GM12878 (cell line): Measurements from ENCODE around the gene ZNF763. TPM values are rescaled to one million over a fixed set of nuclear protein-coding genes. Genes with fewer than 3 reads are reported as not detected.
A peak's percentile ranks its signal among the peaks of the same experiment; 100 is the strongest.

Source experiments
- ATF7 ChIP-seq: fragments of 450-650 bp; IDR thresholded peaks from 2 replicates; pipeline ENCODE4 v1.6.1; 2016; ENCODE audit warnings: low read depth, mild to moderate bottlenecking
- MTA2 ChIP-seq: fragments of 450-650 bp; IDR thresholded peaks from 2 replicates; pipeline ENCODE4 v1.6.1; 2016; ENCODE audit warnings: low read depth, mild to moderate bottlenecking, moderate library complexity
- NFYB ChIP-seq: IDR thresholded peaks from 2 replicates; pipeline ENCODE4 v1.6.1; 2011; ENCODE audit warnings: low read depth, mild to moderate bottlenecking, low read length, improper control_type of control experiment, moderate library complexity; ENCODE audit not compliant: insufficient read depth
- PML ChIP-seq: IDR thresholded peaks from 2 replicates; pipeline ENCODE4 v1.6.1; 2012; ENCODE audit warnings: low read length, inconsistent platforms
- POLR2A ChIP-seq: IDR thresholded peaks from 2 replicates; pipeline ENCODE4 v1.6.1; 2011; ENCODE audit warnings: low read depth, mild to moderate bottlenecking, low read length
- RCOR1 ChIP-seq: conservative IDR thresholded peaks from 2 replicates; pipeline ENCODE4 v1.6.1; 2012; ENCODE audit warnings: low read depth, low read length, improper control_type of control experiment
- RELA ChIP-seq: fragments of 450-650 bp; IDR thresholded peaks from 2 replicates; pipeline ENCODE4 v1.8.0; 2014; ENCODE audit warnings: borderline replicate concordance; ENCODE audit not compliant: partially characterized antibody
- RUNX3 ChIP-seq: IDR thresholded peaks from 2 replicates; pipeline ENCODE4 v1.6.1; 2012; ENCODE audit warnings: low read length, inconsistent platforms
- SP1 ChIP-seq: IDR thresholded peaks from one replicate; pipeline ENCODE4 v1.6.1; 2011; ENCODE audit warnings: low read depth, low read length
- polyA plus RNA-seq, 11 experiments: library from polyadenylated mRNA; depleted of rRNA in 4 of 11; unstranded in 6 of 11; stranded (reverse) in 5 of 11; fragments of >200 nt; fragmentation: Nextera tagmentation in 4 of 11; fragmentation: Illumina TruSeq in 1 of 11; extraction: Ambion mirVana in 4 of 11; extraction: Trizol in 1 of 11; gene quantifications; 1 replicate in 1 of 11; 2 replicates in 10 of 11; pipeline versions ENCODE4 v1.2.1 to v1.2.3, GENCODE V29; 2011 to 2016; ENCODE audit warnings: inconsistent platforms in 2 of 11, missing spikeins in 2 of 11, low read depth in 1 of 11
- total RNA-seq, 4 experiments: library from RNA; depleted of rRNA in 3 of 4; stranded (reverse); fragments of >200 nt in 3 of 4; fragmentation: Illumina TruSeq in 1 of 4; extraction: Trizol in 1 of 4; gene quantifications; 2 replicates each; pipeline versions ENCODE4 v1.2.1 to v1.2.3, GENCODE V29; 2013 to 2021
- TF ChIP-seq, protein P1 (sequence below): fragments of 450-650 bp; conservative IDR thresholded peaks from 2 replicates; pipeline ENCODE4 v1.6.1; 2017; ENCODE audit warnings: mild to moderate bottlenecking, moderate library complexity
- TF ChIP-seq, protein P2 (sequence below): IDR thresholded peaks from 2 replicates; pipeline ENCODE4 v1.6.1; 2011; ENCODE audit warnings: mild to moderate bottlenecking, low read depth, low read length, moderate library complexity; ENCODE audit not compliant: insufficient replicate concordance
- TF ChIP-seq, protein P3 (sequence below): fragments of 450-650 bp; IDR thresholded peaks from 2 replicates; pipeline ENCODE4 v1.6.1; 2017; ENCODE audit warnings: mild to moderate bottlenecking, moderate library complexity
- TF ChIP-seq, protein P4 (sequence below): fragments of 150-350 bp; IDR thresholded peaks from 2 replicates; pipeline ENCODE4 v1.6.1; 2014; ENCODE audit warnings: mild to moderate bottlenecking, low read depth, low read length
- TF ChIP-seq, protein P5 (sequence below): fragments of 450-650 bp; formaldehyde crosslinking; IDR thresholded peaks from 2 replicates; pipeline ENCODE4 v1.5.0; 2022; ENCODE audit warnings: mild to moderate bottlenecking, missing genetic modification characterization

ZNF763 gene
- total and polyA plus RNA-seq, 10 of the 15 experiments (the other 5 are each of a cell fraction or from before 2014, with no cell fraction given), result 0.62 to 1.8 (median 1.1) TPM

DNA sequence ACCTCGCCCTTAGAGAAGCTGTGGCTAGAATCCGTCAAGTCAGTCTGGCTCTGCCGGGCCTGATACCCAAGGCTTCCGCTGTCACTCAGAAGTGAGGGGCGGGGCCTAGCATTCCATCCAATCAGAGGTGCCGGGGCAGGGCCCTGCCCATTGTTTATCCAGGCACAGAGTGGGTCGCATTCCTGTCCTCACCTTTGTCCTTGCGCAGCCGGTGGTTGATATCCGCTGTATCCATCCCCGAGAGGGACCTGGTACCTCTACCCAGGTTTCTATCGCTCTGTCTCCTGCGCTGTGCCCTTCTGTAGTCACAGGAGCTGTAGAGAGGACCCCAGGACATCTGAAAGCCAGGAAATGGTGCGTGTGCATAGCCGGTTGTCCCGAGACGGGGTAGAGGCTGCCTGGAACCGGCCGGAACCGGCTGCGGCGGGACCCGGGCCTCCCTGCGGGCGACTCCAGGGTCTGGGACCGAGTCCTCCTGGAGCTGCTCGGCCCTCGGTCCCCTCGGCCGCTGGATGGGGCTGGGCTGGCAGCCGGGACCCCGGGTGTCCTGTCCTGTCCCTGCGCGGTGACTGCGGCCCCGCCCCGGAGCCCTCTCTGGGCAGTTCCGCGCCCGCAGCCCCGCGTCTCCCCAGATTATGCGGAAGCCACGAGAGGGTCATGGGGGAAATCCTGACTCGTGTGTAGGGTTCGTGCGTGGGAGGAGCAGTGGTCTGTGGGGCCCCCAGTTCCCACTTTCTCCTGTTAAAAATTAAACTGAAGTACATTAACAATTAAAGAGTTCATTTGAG is at the start of gene ZNF763 (continued):
- TF ChIP-seq, protein P1, sequence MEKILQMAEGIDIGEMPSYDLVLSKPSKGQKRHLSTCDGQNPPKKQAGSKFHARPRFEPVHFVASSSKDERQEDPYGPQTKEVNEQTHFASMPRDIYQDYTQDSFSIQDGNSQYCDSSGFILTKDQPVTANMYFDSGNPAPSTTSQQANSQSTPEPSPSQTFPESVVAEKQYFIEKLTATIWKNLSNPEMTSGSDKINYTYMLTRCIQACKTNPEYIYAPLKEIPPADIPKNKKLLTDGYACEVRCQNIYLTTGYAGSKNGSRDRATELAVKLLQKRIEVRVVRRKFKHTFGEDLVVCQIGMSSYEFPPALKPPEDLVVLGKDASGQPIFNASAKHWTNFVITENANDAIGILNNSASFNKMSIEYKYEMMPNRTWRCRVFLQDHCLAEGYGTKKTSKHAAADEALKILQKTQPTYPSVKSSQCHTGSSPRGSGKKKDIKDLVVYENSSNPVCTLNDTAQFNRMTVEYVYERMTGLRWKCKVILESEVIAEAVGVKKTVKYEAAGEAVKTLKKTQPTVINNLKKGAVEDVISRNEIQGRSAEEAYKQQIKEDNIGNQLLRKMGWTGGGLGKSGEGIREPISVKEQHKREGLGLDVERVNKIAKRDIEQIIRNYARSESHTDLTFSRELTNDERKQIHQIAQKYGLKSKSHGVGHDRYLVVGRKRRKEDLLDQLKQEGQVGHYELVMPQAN, result peak; percentile 67; the same call in 1 of the 2 replicates
- TF ChIP-seq RELA (peak; percentile 34), PML (0 out of 2 replicates have a peak, but pooled peaks have one; percentile 18), POLR2A (peak; percentile 82), SP1 (peak; percentile 59), RUNX3 (peak; percentile 64), RCOR1 (0 out of 2 replicates have a peak, but pooled peaks have one; percentile 13), ATF7 (0 out of 2 replicates have a peak, but pooled peaks have one; percentile 36), MTA2 (peak; percentile 88), NFYB (peak; percentile 95)
- TF ChIP-seq, protein P2, sequence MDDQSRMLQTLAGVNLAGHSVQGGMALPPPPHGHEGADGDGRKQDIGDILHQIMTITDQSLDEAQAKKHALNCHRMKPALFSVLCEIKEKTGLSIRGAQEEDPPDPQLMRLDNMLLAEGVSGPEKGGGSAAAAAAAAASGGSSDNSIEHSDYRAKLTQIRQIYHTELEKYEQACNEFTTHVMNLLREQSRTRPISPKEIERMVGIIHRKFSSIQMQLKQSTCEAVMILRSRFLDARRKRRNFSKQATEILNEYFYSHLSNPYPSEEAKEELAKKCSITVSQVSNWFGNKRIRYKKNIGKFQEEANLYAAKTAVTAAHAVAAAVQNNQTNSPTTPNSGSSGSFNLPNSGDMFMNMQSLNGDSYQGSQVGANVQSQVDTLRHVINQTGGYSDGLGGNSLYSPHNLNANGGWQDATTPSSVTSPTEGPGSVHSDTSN, result peak; percentile 96
- TF ChIP-seq, protein P3, sequence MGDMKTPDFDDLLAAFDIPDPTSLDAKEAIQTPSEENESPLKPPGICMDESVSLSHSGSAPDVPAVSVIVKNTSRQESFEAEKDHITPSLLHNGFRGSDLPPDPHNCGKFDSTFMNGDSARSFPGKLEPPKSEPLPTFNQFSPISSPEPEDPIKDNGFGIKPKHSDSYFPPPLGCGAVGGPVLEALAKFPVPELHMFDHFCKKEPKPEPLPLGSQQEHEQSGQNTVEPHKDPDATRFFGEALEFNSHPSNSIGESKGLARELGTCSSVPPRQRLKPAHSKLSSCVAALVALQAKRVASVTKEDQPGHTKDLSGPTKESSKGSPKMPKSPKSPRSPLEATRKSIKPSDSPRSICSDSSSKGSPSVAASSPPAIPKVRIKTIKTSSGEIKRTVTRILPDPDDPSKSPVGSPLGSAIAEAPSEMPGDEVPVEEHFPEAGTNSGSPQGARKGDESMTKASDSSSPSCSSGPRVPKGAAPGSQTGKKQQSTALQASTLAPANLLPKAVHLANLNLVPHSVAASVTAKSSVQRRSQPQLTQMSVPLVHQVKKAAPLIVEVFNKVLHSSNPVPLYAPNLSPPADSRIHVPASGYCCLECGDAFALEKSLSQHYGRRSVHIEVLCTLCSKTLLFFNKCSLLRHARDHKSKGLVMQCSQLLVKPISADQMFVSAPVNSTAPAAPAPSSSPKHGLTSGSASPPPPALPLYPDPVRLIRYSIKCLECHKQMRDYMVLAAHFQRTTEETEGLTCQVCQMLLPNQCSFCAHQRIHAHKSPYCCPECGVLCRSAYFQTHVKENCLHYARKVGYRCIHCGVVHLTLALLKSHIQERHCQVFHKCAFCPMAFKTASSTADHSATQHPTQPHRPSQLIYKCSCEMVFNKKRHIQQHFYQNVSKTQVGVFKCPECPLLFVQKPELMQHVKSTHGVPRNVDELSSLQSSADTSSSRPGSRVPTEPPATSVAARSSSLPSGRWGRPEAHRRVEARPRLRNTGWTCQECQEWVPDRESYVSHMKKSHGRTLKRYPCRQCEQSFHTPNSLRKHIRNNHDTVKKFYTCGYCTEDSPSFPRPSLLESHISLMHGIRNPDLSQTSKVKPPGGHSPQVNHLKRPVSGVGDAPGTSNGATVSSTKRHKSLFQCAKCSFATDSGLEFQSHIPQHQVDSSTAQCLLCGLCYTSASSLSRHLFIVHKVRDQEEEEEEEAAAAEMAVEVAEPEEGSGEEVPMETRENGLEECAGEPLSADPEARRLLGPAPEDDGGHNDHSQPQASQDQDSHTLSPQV, result no peak
- TF ChIP-seq, protein P4, sequence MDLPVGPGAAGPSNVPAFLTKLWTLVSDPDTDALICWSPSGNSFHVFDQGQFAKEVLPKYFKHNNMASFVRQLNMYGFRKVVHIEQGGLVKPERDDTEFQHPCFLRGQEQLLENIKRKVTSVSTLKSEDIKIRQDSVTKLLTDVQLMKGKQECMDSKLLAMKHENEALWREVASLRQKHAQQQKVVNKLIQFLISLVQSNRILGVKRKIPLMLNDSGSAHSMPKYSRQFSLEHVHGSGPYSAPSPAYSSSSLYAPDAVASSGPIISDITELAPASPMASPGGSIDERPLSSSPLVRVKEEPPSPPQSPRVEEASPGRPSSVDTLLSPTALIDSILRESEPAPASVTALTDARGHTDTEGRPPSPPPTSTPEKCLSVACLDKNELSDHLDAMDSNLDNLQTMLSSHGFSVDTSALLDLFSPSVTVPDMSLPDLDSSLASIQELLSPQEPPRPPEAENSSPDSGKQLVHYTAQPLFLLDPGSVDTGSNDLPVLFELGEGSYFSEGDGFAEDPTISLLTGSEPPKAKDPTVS, result no peak
- TF ChIP-seq, protein P5, sequence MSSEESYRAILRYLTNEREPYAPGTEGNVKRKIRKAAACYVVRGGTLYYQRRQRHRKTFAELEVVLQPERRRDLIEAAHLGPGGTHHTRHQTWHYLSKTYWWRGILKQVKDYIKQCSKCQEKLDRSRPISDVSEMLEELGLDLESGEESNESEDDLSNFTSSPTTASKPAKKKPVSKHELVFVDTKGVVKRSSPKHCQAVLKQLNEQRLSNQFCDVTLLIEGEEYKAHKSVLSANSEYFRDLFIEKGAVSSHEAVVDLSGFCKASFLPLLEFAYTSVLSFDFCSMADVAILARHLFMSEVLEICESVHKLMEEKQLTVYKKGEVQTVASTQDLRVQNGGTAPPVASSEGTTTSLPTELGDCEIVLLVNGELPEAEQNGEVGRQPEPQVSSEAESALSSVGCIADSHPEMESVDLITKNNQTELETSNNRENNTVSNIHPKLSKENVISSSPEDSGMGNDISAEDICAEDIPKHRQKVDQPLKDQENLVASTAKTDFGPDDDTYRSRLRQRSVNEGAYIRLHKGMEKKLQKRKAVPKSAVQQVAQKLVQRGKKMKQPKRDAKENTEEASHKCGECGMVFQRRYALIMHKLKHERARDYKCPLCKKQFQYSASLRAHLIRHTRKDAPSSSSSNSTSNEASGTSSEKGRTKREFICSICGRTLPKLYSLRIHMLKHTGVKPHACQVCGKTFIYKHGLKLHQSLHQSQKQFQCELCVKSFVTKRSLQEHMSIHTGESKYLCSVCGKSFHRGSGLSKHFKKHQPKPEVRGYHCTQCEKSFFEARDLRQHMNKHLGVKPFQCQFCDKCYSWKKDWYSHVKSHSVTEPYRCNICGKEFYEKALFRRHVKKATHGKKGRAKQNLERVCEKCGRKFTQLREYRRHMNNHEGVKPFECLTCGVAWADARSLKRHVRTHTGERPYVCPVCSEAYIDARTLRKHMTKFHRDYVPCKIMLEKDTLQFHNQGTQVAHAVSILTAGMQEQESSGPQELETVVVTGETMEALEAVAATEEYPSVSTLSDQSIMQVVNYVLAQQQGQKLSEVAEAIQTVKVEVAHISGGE (CRISPR knock-in tag), result no peak
